ENCODE results near the gene TMEM82.

The TMEM82 gene

DNA sequence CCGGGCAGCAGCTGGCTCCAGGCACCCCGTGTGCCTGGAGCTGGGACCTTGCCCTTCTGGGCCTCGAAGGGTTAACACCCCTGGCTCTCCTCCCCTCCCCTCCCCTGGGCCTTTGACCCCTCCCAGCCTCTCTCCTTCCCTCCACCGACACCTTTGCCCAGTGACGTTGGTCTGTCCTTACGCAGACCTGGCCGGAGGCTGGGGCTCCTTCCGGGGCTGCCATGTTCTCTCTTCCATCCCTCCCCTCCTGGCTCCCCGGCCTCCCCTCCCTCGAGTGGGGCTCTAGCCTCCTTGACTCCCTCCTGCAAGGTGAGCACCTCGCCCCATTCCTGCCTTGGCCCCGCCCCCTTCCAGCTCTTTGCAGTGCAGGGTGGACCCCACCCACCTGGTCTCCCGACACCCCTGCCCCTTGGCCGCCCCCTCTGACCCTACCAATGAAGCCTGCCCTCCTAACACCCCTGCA lies at the start of gene TMEM82:
Gene TMEM82 (plus strand): TSS at position 161 of the 463 bp plus-strand sequence. CDS start 61 bp downstream, at position 222.
- H2AFZ ChIP-seq (ENCODE audit: low read depth, low read length): no peak within 1 kb of the TSS
- no peaks in the 10 kb centered on the region for H3K27me3 ChIP-seq (ENCODE audit: insufficient read depth, low read length, poor library complexity)
- no peaks in the 10 kb centered on the region for H3K9me3 ChIP-seq (ENCODE audit: insufficient read depth, low read length, severe bottlenecking)
- no peak within 1 kb of the TSS for H3K9ac ChIP-seq (ENCODE audit: low read depth, low read length)
- no peaks in the 10 kb centered on the region for H3K4me1 ChIP-seq (ENCODE audit: insufficient read depth, low read length)
- no peak within 1 kb of the TSS for H3K27ac ChIP-seq (ENCODE audit: low read length)
- no peak within 1 kb of the TSS for H3K4me2 ChIP-seq (ENCODE audit: insufficient read depth, low read length)
- no peaks in the 10 kb centered on the region for H3K79me2 ChIP-seq (ENCODE audit: insufficient read depth, low read length)
- H4K20me1 ChIP-seq (ENCODE audit: insufficient read depth, low read length): no peaks in the 10 kb centered on the region; the same call in 1 of the 2 replicates
- ATAC-seq (ENCODE audit: insufficient read depth, low read depth) (no peak), DNase-seq (no peak)
- TF ChIP-seq, protein P1, sequence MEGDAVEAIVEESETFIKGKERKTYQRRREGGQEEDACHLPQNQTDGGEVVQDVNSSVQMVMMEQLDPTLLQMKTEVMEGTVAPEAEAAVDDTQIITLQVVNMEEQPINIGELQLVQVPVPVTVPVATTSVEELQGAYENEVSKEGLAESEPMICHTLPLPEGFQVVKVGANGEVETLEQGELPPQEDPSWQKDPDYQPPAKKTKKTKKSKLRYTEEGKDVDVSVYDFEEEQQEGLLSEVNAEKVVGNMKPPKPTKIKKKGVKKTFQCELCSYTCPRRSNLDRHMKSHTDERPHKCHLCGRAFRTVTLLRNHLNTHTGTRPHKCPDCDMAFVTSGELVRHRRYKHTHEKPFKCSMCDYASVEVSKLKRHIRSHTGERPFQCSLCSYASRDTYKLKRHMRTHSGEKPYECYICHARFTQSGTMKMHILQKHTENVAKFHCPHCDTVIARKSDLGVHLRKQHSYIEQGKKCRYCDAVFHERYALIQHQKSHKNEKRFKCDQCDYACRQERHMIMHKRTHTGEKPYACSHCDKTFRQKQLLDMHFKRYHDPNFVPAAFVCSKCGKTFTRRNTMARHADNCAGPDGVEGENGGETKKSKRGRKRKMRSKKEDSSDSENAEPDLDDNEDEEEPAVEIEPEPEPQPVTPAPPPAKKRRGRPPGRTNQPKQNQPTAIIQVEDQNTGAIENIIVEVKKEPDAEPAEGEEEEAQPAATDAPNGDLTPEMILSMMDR (IDR thresholded peaks at IDR 0.05; ENCODE audit: borderline replicate concordance, extremely low read depth, low read length, poor library complexity, severe bottlenecking): no peak
- TF ChIP-seq EZH2 (IDR thresholded peaks at IDR 0.05; ENCODE audit: borderline replicate concordance, low read depth, low read length, severe bottlenecking): no peak
- H3K36me3 ChIP-seq (ENCODE audit: insufficient read depth, low read length): no peaks in the 10 kb centered on the region
- no peak within 1 kb of the TSS for H3K4me3 ChIP-seq (ENCODE audit: low read depth in 1 of 2, low read length in 2 of 2)

DNA sequence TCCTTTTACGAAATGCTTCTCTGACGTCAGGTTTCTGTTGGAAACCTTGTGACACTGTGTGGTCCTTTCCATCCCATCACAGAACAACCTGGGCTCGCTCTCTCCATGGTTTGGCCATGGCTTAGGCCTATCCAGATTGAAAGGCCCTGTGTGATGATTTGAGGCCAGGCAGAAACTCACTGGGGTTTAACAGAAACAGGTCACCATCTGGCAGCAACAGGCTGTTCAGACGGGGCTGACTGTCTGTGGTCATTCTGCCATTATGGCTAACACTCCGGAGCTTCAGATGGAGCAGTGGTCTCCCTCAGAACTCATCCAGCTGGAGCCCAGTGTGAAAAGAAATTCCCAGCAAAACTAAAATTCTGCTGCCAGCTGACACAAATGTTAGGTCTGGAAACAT lies 48.9 kb upstream of the TMEM82 start:
- peaks cover 74% of the 10 kb centered on the region for H3K79me2 ChIP-seq (ENCODE audit: insufficient read depth, low read length)

DNA sequence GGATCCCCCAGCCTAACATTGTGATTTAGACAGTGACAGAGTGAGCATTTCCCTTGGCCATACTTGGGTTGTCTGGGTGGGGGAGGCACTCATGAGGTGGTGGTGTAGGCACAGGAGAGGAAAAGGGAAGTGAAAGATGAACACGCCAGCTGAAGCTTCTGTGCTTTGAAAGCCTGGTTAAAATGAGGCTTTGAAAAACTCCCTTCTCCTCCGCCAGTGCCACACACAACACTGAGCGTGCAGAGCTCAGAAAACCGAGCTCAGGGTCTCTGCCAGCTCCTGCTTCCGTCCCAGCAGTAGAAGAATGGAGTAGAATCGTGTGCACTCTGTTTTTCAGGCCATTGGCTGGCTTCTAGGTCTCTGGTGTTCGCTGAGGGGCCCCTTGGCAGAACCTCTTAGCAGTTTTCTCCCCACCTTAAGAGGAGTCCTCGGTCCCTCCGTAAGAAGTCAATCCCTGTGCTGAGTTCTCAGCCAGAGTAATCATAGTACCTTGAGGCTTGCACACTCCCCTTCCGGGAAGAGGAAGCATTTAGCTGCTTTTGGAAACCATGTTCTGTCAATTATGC lies 45.3 kb upstream of the TMEM82 start:
- no peak overlapping the region for H3K27ac ChIP-seq (ENCODE audit: low read length)

More for the DNA sequence above, 48.9 kb upstream of the TMEM82 start:
- peaks cover 11% of the 10 kb centered on the region for H3K36me3 ChIP-seq (ENCODE audit: insufficient read depth, low read length)
- H3K4me2 ChIP-seq (ENCODE audit: insufficient read depth, low read length): no peak overlapping the region
- no peak overlapping the region for H3K4me3 ChIP-seq (ENCODE audit: low read depth in 1 of 2, low read length in 2 of 2)
- H4K20me1 ChIP-seq (ENCODE audit: insufficient read depth, low read length): peaks cover 43% of the 10 kb centered on the region
- H2AFZ ChIP-seq (ENCODE audit: low read depth, low read length): no peak overlapping the region
- no peak overlapping the region for H3K27ac ChIP-seq (ENCODE audit: low read length)
- no peak for ATAC-seq (ENCODE audit: insufficient read depth, low read depth)
- TF ChIP-seq, protein P1 (IDR thresholded peaks at IDR 0.05; ENCODE audit: borderline replicate concordance, extremely low read depth, low read length, poor library complexity, severe bottlenecking): no peak
- TF ChIP-seq EZH2 (IDR thresholded peaks at IDR 0.05; ENCODE audit: borderline replicate concordance, low read depth, low read length, severe bottlenecking): no peak
- no peak overlapping the region for H3K9ac ChIP-seq (ENCODE audit: low read depth, low read length)
- no peaks in the 10 kb centered on the region for H3K4me1 ChIP-seq (ENCODE audit: insufficient read depth, low read length)
- H3K27me3 ChIP-seq (ENCODE audit: insufficient read depth, low read length, poor library complexity): no peaks in the 10 kb centered on the region
- no peak for DNase-seq
- no peaks in the 10 kb centered on the region for H3K9me3 ChIP-seq (ENCODE audit: insufficient read depth, low read length, severe bottlenecking)

More for the DNA sequence above, 45.3 kb upstream of the TMEM82 start:
- H4K20me1 ChIP-seq (ENCODE audit: insufficient read depth, low read length): peaks cover 38% of the 10 kb centered on the region
- no peak overlapping the region for H3K4me3 ChIP-seq (ENCODE audit: low read depth in 1 of 2, low read length in 2 of 2)
- H3K36me3 ChIP-seq (ENCODE audit: insufficient read depth, low read length): peaks cover 8% of the 10 kb centered on the region; the same call in 1 of the 2 replicates
- no peak overlapping the region for H3K9ac ChIP-seq (ENCODE audit: low read depth, low read length)
- no peaks in the 10 kb centered on the region for H3K9me3 ChIP-seq (ENCODE audit: insufficient read depth, low read length, severe bottlenecking)
- H3K79me2 ChIP-seq (ENCODE audit: insufficient read depth, low read length): peaks cover 62% of the 10 kb centered on the region
- ATAC-seq (ENCODE audit: insufficient read depth, low read depth) (no peak), DNase-seq (no peak)
- H3K4me1 ChIP-seq (ENCODE audit: insufficient read depth, low read length): no peaks in the 10 kb centered on the region
- H3K4me2 ChIP-seq (ENCODE audit: insufficient read depth, low read length): no peak overlapping the region
- H2AFZ ChIP-seq (ENCODE audit: low read depth, low read length): no peak overlapping the region
- H3K27me3 ChIP-seq (ENCODE audit: insufficient read depth, low read length, poor library complexity): no peaks in the 10 kb centered on the region
- TF ChIP-seq EZH2 (IDR thresholded peaks at IDR 0.05; ENCODE audit: borderline replicate concordance, low read depth, low read length, severe bottlenecking): no peak
- TF ChIP-seq, protein P1 (IDR thresholded peaks at IDR 0.05; ENCODE audit: borderline replicate concordance, extremely low read depth, low read length, poor library complexity, severe bottlenecking): no peak

All from DND-41 (cell line).